GM12891 (cell line): Measurements from ENCODE around the gene NPAS2.

Experiments used
- POLR2A ChIP-seq: IDR thresholded peaks from 2 replicates; pipeline ENCODE4 v1.6.1; 2011; ENCODE audit warnings: low read depth, low read length, control low read depth
- POLR2AphosphoS5 ChIP-seq: IDR thresholded peaks from 2 replicates; pipeline ENCODE4 v1.6.1; 2011; ENCODE audit warnings: low read depth, low read length, control low read depth
- SPI1 ChIP-seq: IDR thresholded peaks from 2 replicates; pipeline ENCODE4 v1.6.1; 2011; ENCODE audit warnings: low read depth, low read length, control low read depth
- TAF1 ChIP-seq: IDR thresholded peaks from 2 replicates; pipeline ENCODE4 v1.6.1; 2011; ENCODE audit warnings: low read depth, low read length, control low read depth

DNA sequence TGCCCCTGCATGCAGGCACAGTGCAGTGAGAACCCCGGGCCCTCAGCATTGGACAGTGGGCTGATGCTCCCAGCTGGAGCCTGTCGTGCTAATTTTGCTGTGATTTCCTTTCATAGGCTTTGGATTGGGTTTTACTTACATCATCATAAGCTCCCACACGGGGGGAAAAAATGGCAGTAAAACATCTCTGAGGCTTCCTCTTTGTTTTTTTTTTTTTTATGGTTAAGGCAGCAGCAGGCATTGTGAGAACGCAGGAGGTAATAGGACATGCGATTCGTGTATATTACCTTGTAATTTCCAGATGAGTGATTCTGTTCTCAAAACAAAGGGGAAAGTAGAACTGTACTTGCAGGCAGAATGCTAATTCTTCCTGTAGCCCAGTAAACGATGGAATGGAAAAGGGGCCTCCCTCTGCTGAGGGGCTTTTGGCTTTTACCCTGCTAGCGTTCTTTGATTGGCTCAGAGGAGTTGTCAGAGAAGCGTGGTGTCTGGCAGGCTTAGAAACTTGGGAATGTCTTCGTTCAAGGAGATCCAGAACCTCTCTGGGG lies 89.7 kb downstream of the NPAS2 start:
- no peak for TF ChIP-seq POLR2AphosphoS5
- TF ChIP-seq POLR2A, result no peak
- TF ChIP-seq TAF1, result no peak
- TF ChIP-seq SPI1, result no peak
